ENCODE data around the gene CHST6.

DNA sequence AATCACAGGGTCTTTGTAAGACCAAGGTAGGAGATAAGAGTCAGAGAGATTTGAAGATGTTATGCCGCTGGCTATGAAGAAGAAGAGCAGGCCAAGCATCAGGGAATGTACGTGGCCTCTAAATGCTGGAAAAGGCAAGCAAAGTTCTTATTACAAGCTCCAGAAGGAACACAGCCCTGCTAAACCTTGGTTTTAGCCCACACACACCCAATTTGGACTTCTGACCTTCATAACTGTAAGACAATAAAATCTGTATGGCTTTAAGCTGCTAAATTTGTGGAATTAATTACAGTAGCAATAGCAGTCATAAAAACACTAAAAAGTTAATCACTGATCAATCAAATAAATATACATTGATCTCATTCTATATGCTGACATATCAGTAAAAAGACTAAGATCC, 36.8 kb downstream of the CHST6 start:
- no peak for TF ChIP-seq NBN (IDR thresholded peaks at IDR 0.05; ENCODE audit: low read depth)
- no peak for TF ChIP-seq POLR2A (conservative IDR thresholded peaks at IDR 0.05)
- no peak for TF ChIP-seq ZBED1 (IDR thresholded peaks at IDR 0.05)
- TF ChIP-seq ZNF124 (CRISPR knock-in tag; IDR thresholded peaks at IDR 0.05): no peak
- TF ChIP-seq ZNF143 (CRISPR knock-in tag; IDR thresholded peaks at IDR 0.05): no peak
- TF ChIP-seq, protein P1, sequence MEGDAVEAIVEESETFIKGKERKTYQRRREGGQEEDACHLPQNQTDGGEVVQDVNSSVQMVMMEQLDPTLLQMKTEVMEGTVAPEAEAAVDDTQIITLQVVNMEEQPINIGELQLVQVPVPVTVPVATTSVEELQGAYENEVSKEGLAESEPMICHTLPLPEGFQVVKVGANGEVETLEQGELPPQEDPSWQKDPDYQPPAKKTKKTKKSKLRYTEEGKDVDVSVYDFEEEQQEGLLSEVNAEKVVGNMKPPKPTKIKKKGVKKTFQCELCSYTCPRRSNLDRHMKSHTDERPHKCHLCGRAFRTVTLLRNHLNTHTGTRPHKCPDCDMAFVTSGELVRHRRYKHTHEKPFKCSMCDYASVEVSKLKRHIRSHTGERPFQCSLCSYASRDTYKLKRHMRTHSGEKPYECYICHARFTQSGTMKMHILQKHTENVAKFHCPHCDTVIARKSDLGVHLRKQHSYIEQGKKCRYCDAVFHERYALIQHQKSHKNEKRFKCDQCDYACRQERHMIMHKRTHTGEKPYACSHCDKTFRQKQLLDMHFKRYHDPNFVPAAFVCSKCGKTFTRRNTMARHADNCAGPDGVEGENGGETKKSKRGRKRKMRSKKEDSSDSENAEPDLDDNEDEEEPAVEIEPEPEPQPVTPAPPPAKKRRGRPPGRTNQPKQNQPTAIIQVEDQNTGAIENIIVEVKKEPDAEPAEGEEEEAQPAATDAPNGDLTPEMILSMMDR (IDR thresholded peaks at IDR 0.05 in 2 of 3, conservative IDR thresholded peaks at IDR 0.05 in 1 of 3; ENCODE audit: insufficient read depth in 2 of 3, low read depth in 1 of 3, low read length in 3 of 3): no peak
- no peak for TF ChIP-seq RAD21 (CRISPR knock-in tag; conservative IDR thresholded peaks at IDR 0.05 in 1 of 2, IDR thresholded peaks at IDR 0.05 in 1 of 2)
- TF ChIP-seq, protein P2, sequence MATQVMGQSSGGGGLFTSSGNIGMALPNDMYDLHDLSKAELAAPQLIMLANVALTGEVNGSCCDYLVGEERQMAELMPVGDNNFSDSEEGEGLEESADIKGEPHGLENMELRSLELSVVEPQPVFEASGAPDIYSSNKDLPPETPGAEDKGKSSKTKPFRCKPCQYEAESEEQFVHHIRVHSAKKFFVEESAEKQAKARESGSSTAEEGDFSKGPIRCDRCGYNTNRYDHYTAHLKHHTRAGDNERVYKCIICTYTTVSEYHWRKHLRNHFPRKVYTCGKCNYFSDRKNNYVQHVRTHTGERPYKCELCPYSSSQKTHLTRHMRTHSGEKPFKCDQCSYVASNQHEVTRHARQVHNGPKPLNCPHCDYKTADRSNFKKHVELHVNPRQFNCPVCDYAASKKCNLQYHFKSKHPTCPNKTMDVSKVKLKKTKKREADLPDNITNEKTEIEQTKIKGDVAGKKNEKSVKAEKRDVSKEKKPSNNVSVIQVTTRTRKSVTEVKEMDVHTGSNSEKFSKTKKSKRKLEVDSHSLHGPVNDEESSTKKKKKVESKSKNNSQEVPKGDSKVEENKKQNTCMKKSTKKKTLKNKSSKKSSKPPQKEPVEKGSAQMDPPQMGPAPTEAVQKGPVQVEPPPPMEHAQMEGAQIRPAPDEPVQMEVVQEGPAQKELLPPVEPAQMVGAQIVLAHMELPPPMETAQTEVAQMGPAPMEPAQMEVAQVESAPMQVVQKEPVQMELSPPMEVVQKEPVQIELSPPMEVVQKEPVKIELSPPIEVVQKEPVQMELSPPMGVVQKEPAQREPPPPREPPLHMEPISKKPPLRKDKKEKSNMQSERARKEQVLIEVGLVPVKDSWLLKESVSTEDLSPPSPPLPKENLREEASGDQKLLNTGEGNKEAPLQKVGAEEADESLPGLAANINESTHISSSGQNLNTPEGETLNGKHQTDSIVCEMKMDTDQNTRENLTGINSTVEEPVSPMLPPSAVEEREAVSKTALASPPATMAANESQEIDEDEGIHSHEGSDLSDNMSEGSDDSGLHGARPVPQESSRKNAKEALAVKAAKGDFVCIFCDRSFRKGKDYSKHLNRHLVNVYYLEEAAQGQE (IDR thresholded peaks at IDR 0.05; ENCODE audit: borderline replicate concordance): no peak
- TF ChIP-seq, protein P2 (CRISPR knock-in tag; IDR thresholded peaks at IDR 0.05; ENCODE audit: low read depth): no peak
- no peak for TF ChIP-seq FOXK2 (conservative IDR thresholded peaks at IDR 0.05 in 1 of 2, IDR thresholded peaks at IDR 0.05 in 1 of 2; ENCODE audit: low read depth in 2 of 2)

Measured in K562 (cell line).